Hypothalamus (tissue), 51 donors: ENCODE results near the gene TMEM154.

ENCODE experiments used
- DNase-seq, 51 donors: peaks; one replicate each; lab custom pipeline; 2025; lab: John Stamatoyannopoulos, UW

The TMEM154 gene

DNA sequence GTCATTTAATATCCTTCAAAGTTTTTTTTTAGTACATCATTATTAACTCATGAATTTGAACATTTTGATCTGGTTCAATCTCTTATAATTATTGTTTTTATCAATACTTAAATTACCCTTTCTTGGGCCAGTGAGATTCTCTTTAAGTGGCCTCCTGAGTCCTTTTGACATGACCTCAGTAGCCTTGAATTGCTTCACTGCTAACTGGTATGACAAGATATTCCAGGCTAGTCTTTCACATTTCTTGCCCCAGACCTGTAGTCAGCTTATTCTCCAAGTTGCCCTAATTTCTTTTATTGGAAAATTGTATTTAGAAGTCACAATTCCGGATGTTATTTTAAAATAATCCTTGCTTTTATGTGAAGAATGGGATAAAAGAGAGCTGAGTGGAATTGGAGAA, 108.5 kb downstream of the TMEM154 start:
- DNase-seq = no peak
